ENCODE measurements around the gene CAND2.

CAND2 gene

DNA sequence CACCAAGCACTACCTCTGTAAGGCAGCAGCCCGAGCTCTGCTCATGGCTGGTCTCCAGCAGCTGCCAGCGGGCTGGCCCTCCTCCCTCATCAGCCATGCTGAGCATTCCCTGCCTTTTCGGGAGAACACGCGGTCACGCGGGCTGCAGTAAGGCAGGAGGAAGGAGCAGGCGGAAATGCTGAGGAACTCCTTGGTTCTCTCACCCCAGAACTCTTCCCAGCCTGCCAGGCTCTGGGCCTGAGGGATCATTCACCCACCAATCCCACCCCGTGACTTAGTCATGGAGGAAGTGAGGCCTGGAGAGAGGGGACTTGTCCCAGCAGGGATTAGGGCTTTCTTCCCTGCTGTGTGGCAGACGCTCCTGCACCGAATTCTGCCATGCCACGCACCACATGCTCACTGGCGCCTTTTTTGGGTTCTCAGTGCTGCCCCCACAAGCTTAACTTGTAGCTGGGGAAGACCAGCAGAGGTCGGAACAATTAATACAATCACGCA, 87.8 kb downstream of the CAND2 start:
- no peak for DNase-seq (ENCODE audit: insufficient read length, low spot score)
- TF ChIP-seq, protein P1, sequence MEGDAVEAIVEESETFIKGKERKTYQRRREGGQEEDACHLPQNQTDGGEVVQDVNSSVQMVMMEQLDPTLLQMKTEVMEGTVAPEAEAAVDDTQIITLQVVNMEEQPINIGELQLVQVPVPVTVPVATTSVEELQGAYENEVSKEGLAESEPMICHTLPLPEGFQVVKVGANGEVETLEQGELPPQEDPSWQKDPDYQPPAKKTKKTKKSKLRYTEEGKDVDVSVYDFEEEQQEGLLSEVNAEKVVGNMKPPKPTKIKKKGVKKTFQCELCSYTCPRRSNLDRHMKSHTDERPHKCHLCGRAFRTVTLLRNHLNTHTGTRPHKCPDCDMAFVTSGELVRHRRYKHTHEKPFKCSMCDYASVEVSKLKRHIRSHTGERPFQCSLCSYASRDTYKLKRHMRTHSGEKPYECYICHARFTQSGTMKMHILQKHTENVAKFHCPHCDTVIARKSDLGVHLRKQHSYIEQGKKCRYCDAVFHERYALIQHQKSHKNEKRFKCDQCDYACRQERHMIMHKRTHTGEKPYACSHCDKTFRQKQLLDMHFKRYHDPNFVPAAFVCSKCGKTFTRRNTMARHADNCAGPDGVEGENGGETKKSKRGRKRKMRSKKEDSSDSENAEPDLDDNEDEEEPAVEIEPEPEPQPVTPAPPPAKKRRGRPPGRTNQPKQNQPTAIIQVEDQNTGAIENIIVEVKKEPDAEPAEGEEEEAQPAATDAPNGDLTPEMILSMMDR (IDR thresholded peaks at IDR 0.05; ENCODE audit: insufficient read depth, missing control alignments): no peak
- FAIRE-seq: no peak

Data from D721Med (cell line).